ENCODE measurements around the gene MPIG6B.
A peak's percentile ranks its signal among the peaks of the same experiment; 100 is the strongest.

The MPIG6B gene

DNA sequence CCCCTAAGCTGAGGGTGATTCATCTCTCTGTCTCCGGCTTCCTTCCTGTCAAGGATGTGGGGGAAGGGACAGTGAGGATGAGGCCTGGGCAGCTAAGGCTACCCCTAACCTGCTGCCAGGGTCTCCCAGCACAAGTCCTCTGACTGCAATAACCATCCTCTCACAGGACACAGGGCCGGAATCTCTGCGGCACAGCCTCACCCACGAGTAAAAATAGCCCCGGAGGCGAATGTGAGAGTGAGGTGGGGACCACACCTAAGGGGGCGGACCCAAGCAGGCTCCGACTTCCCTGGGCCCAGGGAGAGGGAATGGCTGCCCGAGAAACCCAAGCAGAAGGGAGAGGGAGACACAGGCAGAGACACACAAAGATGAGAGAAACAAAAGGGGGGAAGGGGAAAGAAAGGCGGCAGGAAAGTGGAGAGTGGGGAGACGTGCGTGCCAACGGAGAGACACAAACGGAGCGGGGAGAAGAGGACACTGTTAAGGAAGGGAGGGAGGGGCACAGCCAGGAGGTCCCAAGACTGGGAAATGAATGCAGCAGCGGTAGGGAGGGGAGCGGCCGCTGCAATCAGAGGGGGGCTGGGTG lies 11.7 kb downstream of the MPIG6B start:
- peaks cover 30% of the 10 kb centered on the region for H3K4me1 ChIP-seq (ENCODE audit: control insufficient read depth, insufficient read depth, low read length)
- H3K36me3 ChIP-seq (ENCODE audit: control insufficient read depth in 2 of 2, insufficient read depth in 1 of 2, low read length in 2 of 2), result peaks cover 12 to 39% of the 10 kb centered on the region in 2 experiments; a peak in 2 of 3 replicates
- CTCF ChIA-PET, result interaction anchor here (0.7 to 2.7 kb wide), 5 partner anchors 35 to 129 kb away, joined by 3 to 24 read pairs (median 7); partner anchors contain the start of gene LSM2
- POLR2A ChIA-PET, result interaction anchor here (0.7 to 6.8 kb wide), 21 partner anchors 10 to 1490 kb away, joined by 3 to 102 read pairs (median 4); partner anchors contain the start of genes ABHD16A, BAG6, C6orf47 and GPANK1
- peak overlapping the region; percentile 52 for H3K27ac ChIP-seq (ENCODE audit: extremely low read depth, low read depth, low read length)
- no peaks in the 10 kb centered on the region for H3K9me3 ChIP-seq (ENCODE audit: control insufficient read depth, insufficient read depth, low read depth, low read length)
- peak overlapping the region; percentile 64 for H3K4me3 ChIP-seq (ENCODE audit: low read depth, low read length)
- TF ChIP-seq ZNF248 (tag by site-specific recombination; IDR thresholded peaks at IDR 0.05) (no peak), ZNF48 (tag by site-specific recombination; IDR thresholded peaks at IDR 0.05) (no peak), ZNF843 (tag by site-specific recombination; IDR thresholded peaks at IDR 0.05) (peak; percentile 46), ZNF121 (tag by site-specific recombination; IDR thresholded peaks at IDR 0.05) (no peak), ZNF211 (tag by site-specific recombination; IDR thresholded peaks at IDR 0.05; ENCODE audit: low read depth) (no peak), ZBTB1 (tag by site-specific recombination; IDR thresholded peaks at IDR 0.05) (no peak), AEBP2 (tag by site-specific recombination; IDR thresholded peaks at IDR 0.05; ENCODE audit: borderline replicate concordance) (no peak), YY2 (tag by site-specific recombination; IDR thresholded peaks at IDR 0.05) (no peak), MEIS1 (CRISPR knock-in tag; IDR thresholded peaks at IDR 0.05; ENCODE audit: borderline replicate concordance) (no peak), EGR2 (tag by site-specific recombination; IDR thresholded peaks at IDR 0.05; ENCODE audit: low read depth) (peak; percentile 49), OVOL3 (tag by site-specific recombination; IDR thresholded peaks at IDR 0.05) (no peak), MZF1 (tag by site-specific recombination; IDR thresholded peaks at IDR 0.05; ENCODE audit: borderline replicate concordance) (no peak), SP2 (tag by site-specific recombination; IDR thresholded peaks at IDR 0.05) (peak; percentile 75), GLI2 (tag by site-specific recombination; IDR thresholded peaks at IDR 0.05; ENCODE audit: borderline replicate concordance, low read depth) (no peak), ZEB2 (tag by site-specific recombination; IDR thresholded peaks at IDR 0.05) (peak; percentile 94), ZNF600 (tag by site-specific recombination; IDR thresholded peaks at IDR 0.05) (peak; percentile 88)
- TF ChIP-seq, protein P1, sequence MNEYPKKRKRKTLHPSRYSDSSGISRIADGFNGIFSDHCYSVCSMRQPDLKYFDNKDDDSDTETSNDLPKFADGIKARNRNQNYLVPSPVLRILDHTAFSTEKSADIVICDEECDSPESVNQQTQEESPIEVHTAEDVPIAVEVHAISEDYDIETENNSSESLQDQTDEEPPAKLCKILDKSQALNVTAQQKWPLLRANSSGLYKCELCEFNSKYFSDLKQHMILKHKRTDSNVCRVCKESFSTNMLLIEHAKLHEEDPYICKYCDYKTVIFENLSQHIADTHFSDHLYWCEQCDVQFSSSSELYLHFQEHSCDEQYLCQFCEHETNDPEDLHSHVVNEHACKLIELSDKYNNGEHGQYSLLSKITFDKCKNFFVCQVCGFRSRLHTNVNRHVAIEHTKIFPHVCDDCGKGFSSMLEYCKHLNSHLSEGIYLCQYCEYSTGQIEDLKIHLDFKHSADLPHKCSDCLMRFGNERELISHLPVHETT (tag by site-specific recombination; IDR thresholded peaks at IDR 0.05), result no peak; the same call in 1 of the 2 replicates
- TF ChIP-seq, protein P2, sequence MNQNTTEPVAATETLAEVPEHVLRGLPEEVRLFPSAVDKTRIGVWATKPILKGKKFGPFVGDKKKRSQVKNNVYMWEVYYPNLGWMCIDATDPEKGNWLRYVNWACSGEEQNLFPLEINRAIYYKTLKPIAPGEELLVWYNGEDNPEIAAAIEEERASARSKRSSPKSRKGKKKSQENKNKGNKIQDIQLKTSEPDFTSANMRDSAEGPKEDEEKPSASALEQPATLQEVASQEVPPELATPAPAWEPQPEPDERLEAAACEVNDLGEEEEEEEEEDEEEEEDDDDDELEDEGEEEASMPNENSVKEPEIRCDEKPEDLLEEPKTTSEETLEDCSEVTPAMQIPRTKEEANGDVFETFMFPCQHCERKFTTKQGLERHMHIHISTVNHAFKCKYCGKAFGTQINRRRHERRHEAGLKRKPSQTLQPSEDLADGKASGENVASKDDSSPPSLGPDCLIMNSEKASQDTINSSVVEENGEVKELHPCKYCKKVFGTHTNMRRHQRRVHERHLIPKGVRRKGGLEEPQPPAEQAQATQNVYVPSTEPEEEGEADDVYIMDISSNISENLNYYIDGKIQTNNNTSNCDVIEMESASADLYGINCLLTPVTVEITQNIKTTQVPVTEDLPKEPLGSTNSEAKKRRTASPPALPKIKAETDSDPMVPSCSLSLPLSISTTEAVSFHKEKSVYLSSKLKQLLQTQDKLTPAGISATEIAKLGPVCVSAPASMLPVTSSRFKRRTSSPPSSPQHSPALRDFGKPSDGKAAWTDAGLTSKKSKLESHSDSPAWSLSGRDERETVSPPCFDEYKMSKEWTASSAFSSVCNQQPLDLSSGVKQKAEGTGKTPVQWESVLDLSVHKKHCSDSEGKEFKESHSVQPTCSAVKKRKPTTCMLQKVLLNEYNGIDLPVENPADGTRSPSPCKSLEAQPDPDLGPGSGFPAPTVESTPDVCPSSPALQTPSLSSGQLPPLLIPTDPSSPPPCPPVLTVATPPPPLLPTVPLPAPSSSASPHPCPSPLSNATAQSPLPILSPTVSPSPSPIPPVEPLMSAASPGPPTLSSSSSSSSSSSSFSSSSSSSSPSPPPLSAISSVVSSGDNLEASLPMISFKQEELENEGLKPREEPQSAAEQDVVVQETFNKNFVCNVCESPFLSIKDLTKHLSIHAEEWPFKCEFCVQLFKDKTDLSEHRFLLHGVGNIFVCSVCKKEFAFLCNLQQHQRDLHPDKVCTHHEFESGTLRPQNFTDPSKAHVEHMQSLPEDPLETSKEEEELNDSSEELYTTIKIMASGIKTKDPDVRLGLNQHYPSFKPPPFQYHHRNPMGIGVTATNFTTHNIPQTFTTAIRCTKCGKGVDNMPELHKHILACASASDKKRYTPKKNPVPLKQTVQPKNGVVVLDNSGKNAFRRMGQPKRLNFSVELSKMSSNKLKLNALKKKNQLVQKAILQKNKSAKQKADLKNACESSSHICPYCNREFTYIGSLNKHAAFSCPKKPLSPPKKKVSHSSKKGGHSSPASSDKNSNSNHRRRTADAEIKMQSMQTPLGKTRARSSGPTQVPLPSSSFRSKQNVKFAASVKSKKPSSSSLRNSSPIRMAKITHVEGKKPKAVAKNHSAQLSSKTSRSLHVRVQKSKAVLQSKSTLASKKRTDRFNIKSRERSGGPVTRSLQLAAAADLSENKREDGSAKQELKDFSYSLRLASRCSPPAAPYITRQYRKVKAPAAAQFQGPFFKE (tag by site-specific recombination; IDR thresholded peaks at IDR 0.05; ENCODE audit: borderline replicate concordance), result no peak
- TF ChIP-seq, protein P3, sequence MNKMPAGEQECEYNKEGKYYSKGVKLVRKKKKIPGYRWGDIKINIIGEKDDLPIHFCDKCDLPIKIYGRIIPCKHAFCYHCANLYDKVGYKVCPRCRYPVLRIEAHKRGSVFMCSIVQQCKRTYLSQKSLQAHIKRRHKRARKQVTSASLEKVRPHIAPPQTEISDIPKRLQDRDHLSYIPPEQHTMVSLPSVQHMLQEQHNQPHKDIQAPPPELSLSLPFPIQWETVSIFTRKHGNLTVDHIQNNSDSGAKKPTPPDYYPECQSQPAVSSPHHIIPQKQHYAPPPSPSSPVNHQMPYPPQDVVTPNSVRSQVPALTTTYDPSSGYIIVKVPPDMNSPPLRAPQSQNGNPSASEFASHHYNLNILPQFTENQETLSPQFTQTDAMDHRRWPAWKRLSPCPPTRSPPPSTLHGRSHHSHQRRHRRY (tag by site-specific recombination; IDR thresholded peaks at IDR 0.05), result no peak
- TF ChIP-seq, protein P4, sequence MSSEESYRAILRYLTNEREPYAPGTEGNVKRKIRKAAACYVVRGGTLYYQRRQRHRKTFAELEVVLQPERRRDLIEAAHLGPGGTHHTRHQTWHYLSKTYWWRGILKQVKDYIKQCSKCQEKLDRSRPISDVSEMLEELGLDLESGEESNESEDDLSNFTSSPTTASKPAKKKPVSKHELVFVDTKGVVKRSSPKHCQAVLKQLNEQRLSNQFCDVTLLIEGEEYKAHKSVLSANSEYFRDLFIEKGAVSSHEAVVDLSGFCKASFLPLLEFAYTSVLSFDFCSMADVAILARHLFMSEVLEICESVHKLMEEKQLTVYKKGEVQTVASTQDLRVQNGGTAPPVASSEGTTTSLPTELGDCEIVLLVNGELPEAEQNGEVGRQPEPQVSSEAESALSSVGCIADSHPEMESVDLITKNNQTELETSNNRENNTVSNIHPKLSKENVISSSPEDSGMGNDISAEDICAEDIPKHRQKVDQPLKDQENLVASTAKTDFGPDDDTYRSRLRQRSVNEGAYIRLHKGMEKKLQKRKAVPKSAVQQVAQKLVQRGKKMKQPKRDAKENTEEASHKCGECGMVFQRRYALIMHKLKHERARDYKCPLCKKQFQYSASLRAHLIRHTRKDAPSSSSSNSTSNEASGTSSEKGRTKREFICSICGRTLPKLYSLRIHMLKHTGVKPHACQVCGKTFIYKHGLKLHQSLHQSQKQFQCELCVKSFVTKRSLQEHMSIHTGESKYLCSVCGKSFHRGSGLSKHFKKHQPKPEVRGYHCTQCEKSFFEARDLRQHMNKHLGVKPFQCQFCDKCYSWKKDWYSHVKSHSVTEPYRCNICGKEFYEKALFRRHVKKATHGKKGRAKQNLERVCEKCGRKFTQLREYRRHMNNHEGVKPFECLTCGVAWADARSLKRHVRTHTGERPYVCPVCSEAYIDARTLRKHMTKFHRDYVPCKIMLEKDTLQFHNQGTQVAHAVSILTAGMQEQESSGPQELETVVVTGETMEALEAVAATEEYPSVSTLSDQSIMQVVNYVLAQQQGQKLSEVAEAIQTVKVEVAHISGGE (tag by site-specific recombination; conservative IDR thresholded peaks at IDR 0.05; ENCODE audit: low read depth), result peak; percentile 27; the same call in 1 of the 2 replicates
- TF ChIP-seq, protein P5, sequence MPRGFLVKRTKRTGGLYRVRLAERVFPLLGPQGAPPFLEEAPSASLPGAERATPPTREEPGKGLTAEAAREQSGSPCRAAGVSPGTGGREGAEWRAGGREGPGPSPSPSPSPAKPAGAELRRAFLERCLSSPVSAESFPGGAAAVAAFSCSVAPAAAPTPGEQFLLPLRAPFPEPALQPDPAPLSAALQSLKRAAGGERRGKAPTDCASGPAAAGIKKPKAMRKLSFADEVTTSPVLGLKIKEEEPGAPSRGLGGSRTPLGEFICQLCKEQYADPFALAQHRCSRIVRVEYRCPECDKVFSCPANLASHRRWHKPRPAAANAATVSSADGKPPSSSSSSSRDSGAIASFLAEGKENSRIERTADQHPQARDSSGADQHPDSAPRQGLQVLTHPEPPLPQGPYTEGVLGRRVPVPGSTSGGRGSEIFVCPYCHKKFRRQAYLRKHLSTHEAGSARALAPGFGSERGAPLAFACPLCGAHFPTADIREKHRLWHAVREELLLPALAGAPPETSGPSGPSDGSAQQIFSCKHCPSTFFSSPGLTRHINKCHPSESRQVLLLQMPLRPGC (tag by site-specific recombination; IDR thresholded peaks at IDR 0.05), result no peak; the same call in 1 of the 2 replicates
